ENCODE results near the gene FAM222A.

FAM222A gene

GRCh38 chr12:109737126-109737525, 23.5 kb downstream of the FAM222A start:
- DNase-seq (ENCODE audit: low read depth in 1 of 2, low spot score in 1 of 2): no peak

GRCh38 chr12:109737631-109738030, 24.0 kb downstream of the FAM222A start:
- DNase-seq (ENCODE audit: low read depth in 1 of 2, low spot score in 1 of 2): no peak

GRCh38 chr12:109738209-109738608, 24.6 kb downstream of the FAM222A start:
- DNase-seq (ENCODE audit: low read depth in 1 of 2, low spot score in 1 of 2): no peak

- DNase-seq (ENCODE audit: low read depth in 1 of 2, low spot score in 1 of 2): no peak
Measured at GRCh38 chr12:109738878-109739665, 25.4 kb downstream of the FAM222A start.

- no peak for DNase-seq (ENCODE audit: low read depth in 1 of 2, low spot score in 1 of 2)
Measured at GRCh38 chr12:109739747-109740693, 26.4 kb downstream of the FAM222A start.

- DNase-seq (ENCODE audit: low read depth in 1 of 2, low spot score in 1 of 2): no peak
Measured at GRCh38 chr12:109740694-109741245, 27.1 kb downstream of the FAM222A start.

GRCh38 chr12:109741286-109741969, 27.8 kb downstream of the FAM222A start:
- DNase-seq (ENCODE audit: low read depth in 1 of 2, low spot score in 1 of 2): no peak

GRCh38 chr12:109741970-109742703, 28.5 kb downstream of the FAM222A start:
- no peak for DNase-seq (ENCODE audit: low read depth in 1 of 2, low spot score in 1 of 2)

GRCh38 chr12:109743076-109743910, 29.7 kb downstream of the FAM222A start:
- no peak for DNase-seq (ENCODE audit: low read depth in 1 of 2, low spot score in 1 of 2)

- no peak for DNase-seq (ENCODE audit: low read depth in 1 of 2, low spot score in 1 of 2)
Measured at GRCh38 chr12:109744026-109744425, 30.4 kb downstream of the FAM222A start.

GRCh38 chr12:109744986-109745942, 31.6 kb downstream of the FAM222A start:
- no peak for DNase-seq (ENCODE audit: low read depth in 1 of 2, low spot score in 1 of 2)

GRCh38 chr12:109752117-109753053, 38.8 kb downstream of the FAM222A start:
- no peak for DNase-seq (ENCODE audit: low read depth in 1 of 2, low spot score in 1 of 2)

GRCh38 chr12:109753054-109753401, 39.4 kb downstream of the FAM222A start:
- DNase-seq (ENCODE audit: low read depth in 1 of 2, low spot score in 1 of 2): no peak

- DNase-seq (ENCODE audit: low read depth in 1 of 2, low spot score in 1 of 2): no peak
Measured at GRCh38 chr12:109753959-109754358, 40.3 kb downstream of the FAM222A start.

GRCh38 chr12:109756457-109756856, 42.8 kb downstream of the FAM222A start:
- no peak for DNase-seq (ENCODE audit: low read depth in 1 of 2, low spot score in 1 of 2)

- no peak for DNase-seq (ENCODE audit: low read depth in 1 of 2, low spot score in 1 of 2)
Measured at GRCh38 chr12:109757671-109758265, 44.1 kb downstream of the FAM222A start.

Measured in stimulated activated CD4-positive, alpha-beta T cell treated with anti-CD3 and anti-CD28 coated beads, Interleukin-15, amount 100 ng/mL, for 1 hour (primary cell).